Measurements from ENCODE around the gene C1GALT1. TPM values are rescaled to one million over a fixed set of nuclear protein-coding genes. Genes with fewer than 3 reads are reported as not detected.

C1GALT1 gene
- total RNA-seq, 1 experiment from 2014 or later = 81.5 TPM

DNA sequence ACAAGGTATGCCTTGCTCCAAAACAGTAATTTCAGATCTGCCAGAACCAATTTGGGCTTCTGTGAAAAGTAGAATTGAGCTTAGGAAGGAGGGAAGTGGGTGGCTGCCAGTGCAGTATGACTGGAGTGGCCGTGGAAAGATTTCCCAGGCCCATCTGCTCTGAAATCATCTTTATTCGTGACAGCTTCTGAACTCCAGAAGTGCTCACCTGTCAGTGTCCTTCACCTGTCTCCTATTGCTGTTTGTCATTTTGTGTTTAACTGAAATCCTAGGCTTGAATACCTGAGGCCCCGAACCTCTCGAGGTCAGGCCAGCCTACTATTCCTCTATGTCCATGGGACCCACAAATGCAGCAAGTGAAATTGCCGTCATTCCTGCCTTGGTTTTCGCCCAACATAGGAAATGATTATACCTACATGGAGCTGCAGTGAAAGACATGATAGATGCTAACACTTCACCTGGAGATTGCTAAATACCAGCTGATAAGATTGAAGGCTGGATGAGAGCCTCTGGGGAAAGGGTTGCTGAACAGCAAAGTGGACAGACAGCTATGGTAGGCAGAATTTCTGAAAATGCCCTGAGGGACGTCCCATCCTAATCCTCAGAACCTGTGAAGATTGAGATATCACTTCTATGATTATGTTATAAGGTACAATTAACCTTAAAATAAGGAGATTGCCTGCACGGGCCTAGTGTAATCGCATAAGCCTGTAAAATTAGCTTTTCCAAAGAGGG lies 82.1 kb downstream of the C1GALT1 start:
- no peak overlapping the region for H3K4ac ChIP-seq (ENCODE audit: low read depth, low read length)
- H2BK12ac ChIP-seq (ENCODE audit: insufficient read length, low read depth, low read length) = no peak overlapping the region
- WGBS (ENCODE audit: extremely low coverage, insufficient read length, low lambda C conversion rate) = no CpG with 5 or more reads among the region's 9 CpGs
- Mint-ChIP-seq H3K27ac (no peak overlapping the region), H3K4me3 (no peak overlapping the region), H3K27me3 (ENCODE audit: low read depth) (peaks cover 1% of the 10 kb centered on the region), H3K36me3 (ENCODE audit: insufficient read depth in 1 of 3, low read depth in 3 of 3) (peaks cover under 1 to 2% (median 1%) of the 10 kb centered on the region in 3 experiments; a peak in 5 of 7 replicates), H3K9me3 (no peaks in the 10 kb centered on the region; a peak in 1 of 5 replicates), H3K4me1 (peaks cover 8 to 20% of the 10 kb centered on the region in 2 experiments)
- no peaks in the 10 kb centered on the region for H3K79me1 ChIP-seq (ENCODE audit: insufficient read depth, low read depth, low read length, poor library complexity, severe bottlenecking)
- H2BK120ac ChIP-seq (ENCODE audit: low read depth, low read length, poor library complexity, severe bottlenecking) = no peak overlapping the region
- no peak for DNase-seq
- peak overlapping the region; percentile 26 for H2BK20ac ChIP-seq (ENCODE audit: low read depth, low read length, poor library complexity, severe bottlenecking)
- no peaks in the 10 kb centered on the region for H3K27me3 ChIP-seq (ENCODE audit: insufficient read depth, low read length)
- H4K5ac ChIP-seq (ENCODE audit: insufficient read length, low read depth, low read length) = no peak overlapping the region
- no peak overlapping the region for H3K4me2 ChIP-seq (ENCODE audit: insufficient read depth, insufficient read length, low read length)
- H2AFZ ChIP-seq (ENCODE audit: low read length) = no peak overlapping the region
- no peak overlapping the region for H3K27ac ChIP-seq (ENCODE audit: insufficient read length, low read depth, low read length)
- no peak overlapping the region for H4K8ac ChIP-seq (replicated peaks; ENCODE audit: insufficient read length, low read depth, low read length)
- no peak overlapping the region for H3K14ac ChIP-seq (ENCODE audit: insufficient read depth, low read length)
- no peaks in the 10 kb centered on the region for H3K9me3 ChIP-seq (ENCODE audit: control insufficient read depth, low read depth, low read length)
- H3K56ac ChIP-seq (ENCODE audit: insufficient read length, low read depth, low read length) = no peak overlapping the region
- no peak overlapping the region for H2BK15ac ChIP-seq (ENCODE audit: low read depth, low read length)
- H3K18ac ChIP-seq (ENCODE audit: insufficient read length, low read depth, low read length) = no peak overlapping the region
- H2BK5ac ChIP-seq (ENCODE audit: insufficient read length, low read length) = no peak overlapping the region
- H3K79me2 ChIP-seq (ENCODE audit: insufficient read depth, low read length) = no peaks in the 10 kb centered on the region
- no peaks in the 10 kb centered on the region for H3K23me2 ChIP-seq (ENCODE audit: insufficient read length, low read depth, low read length, poor library complexity, severe bottlenecking)
- H2AK5ac ChIP-seq (ENCODE audit: insufficient read length, low read length) = no peak overlapping the region
- no peak overlapping the region for H3K9ac ChIP-seq (ENCODE audit: extremely low read depth, insufficient read length, low read length)
- no peak overlapping the region for H3T11ph ChIP-seq (ENCODE audit: low read length)
- no peak overlapping the region for H3K23ac ChIP-seq (ENCODE audit: insufficient read length, low read depth, low read length)
- H4K91ac ChIP-seq (ENCODE audit: insufficient read length, low read depth, low read length) = no peak overlapping the region
- TF ChIP-seq CTCF (conservative IDR thresholded peaks at IDR 0.05) = no peak
- H3K4me1 ChIP-seq (ENCODE audit: insufficient read depth, low read length) = no peaks in the 10 kb centered on the region
- H4K20me1 ChIP-seq (ENCODE audit: control insufficient read depth, insufficient read depth, insufficient read length) = no peaks in the 10 kb centered on the region
